ENCODE data around the gene ZNRF1. TPM values are rescaled to one million over a fixed set of nuclear protein-coding genes. Genes with fewer than 3 reads are reported as not detected.
A peak's percentile ranks its signal among the peaks of the same experiment; 100 is the strongest.

Gene ZNRF1
- total RNA-seq, 2 donors from 2014 or later = 44.9 to 46.1 TPM

- Histone ChIP-seq H3K27me3 (ENCODE audit: control insufficient read depth, insufficient read depth, low read length, poor library complexity, severe bottlenecking) (no peaks in the 10 kb centered on the region), H3K4me3 (ENCODE audit: low read length) (no peak overlapping the region), H3K4me1 (ENCODE audit: control insufficient read depth, insufficient read depth, low read length) (no peaks in the 10 kb centered on the region), H3K27ac (ENCODE audit: low read depth, low read length) (no peak overlapping the region), H3K36me3 (ENCODE audit: control insufficient read depth, insufficient read depth, low read length) (peaks cover 3% of the 10 kb centered on the region), H3K9me3 (ENCODE audit: control insufficient read depth, low read length) (peaks cover 6% of the 10 kb centered on the region), H3K9ac (ENCODE audit: extremely low read depth, low read length, poor library complexity, severe bottlenecking) (no peak overlapping the region)
- no peaks in the 10 kb centered on the region for H3K27me3 Mint-ChIP-seq (ENCODE audit: insufficient read depth)
- peaks cover 9% of the 10 kb centered on the region for H3K4me1 Mint-ChIP-seq
- no peak overlapping the region for H3K4me3 Mint-ChIP-seq
- no peak for TF ChIP-seq CTCF (conservative IDR thresholded peaks at IDR 0.05)
- 83 to 89% methylated on average over 1 to 2 of the region's 2 CpGs for WGBS, 2 experiments (ENCODE audit: insufficient coverage in 1 of 2, insufficient read length in 1 of 2)
- H3K9me3 Mint-ChIP-seq = peaks cover under 1% of the 10 kb centered on the region
- no peak overlapping the region for H3K27ac Mint-ChIP-seq
- H3K36me3 Mint-ChIP-seq (ENCODE audit: low read depth) = peaks cover under 1% of the 10 kb centered on the region
- no peak for DNase-seq
Measured at GRCh38 chr16:75043175-75043895, 44.5 kb downstream of the ZNRF1 start.

- 100% methylated on average over 3 of the region's 3 CpGs; no CpG with 5 or more reads in 1 of the 2 experiments for WGBS, 2 experiments (ENCODE audit: insufficient coverage in 1 of 2, insufficient read length in 1 of 2)
- no peak for DNase-seq
- H3K36me3 ChIP-seq (ENCODE audit: control insufficient read depth, insufficient read depth, low read length) = no peaks in the 10 kb centered on the region
Measured at GRCh38 chr16:75044800-75045361, 46.1 kb downstream of the ZNRF1 start.

GRCh38 chr16:75045424-75045823 is 46.6 kb downstream of the ZNRF1 start:
- Mint-ChIP-seq H3K36me3 (ENCODE audit: low read depth) (peaks cover 9% of the 10 kb centered on the region), H3K9me3 (peaks cover 6% of the 10 kb centered on the region), H3K4me1 (peaks cover 9% of the 10 kb centered on the region), H3K27ac (no peak overlapping the region), H3K4me3 (no peak overlapping the region), H3K27me3 (ENCODE audit: insufficient read depth) (no peaks in the 10 kb centered on the region)
- no peak for DNase-seq
- TF ChIP-seq CTCF (conservative IDR thresholded peaks at IDR 0.05) = no peak
- WGBS, 2 experiments (ENCODE audit: insufficient coverage in 1 of 2, insufficient read length in 1 of 2) = 95 to 100% methylated on average over 3 of the region's 3 CpGs
- Histone ChIP-seq H3K4me3 (ENCODE audit: low read length) (no peak overlapping the region), H3K27me3 (ENCODE audit: control insufficient read depth, insufficient read depth, low read length, poor library complexity, severe bottlenecking) (no peaks in the 10 kb centered on the region), H3K9ac (ENCODE audit: extremely low read depth, low read length, poor library complexity, severe bottlenecking) (no peak overlapping the region), H3K4me1 (ENCODE audit: control insufficient read depth, insufficient read depth, low read length) (no peaks in the 10 kb centered on the region), H3K9me3 (ENCODE audit: control insufficient read depth, low read length) (no peaks in the 10 kb centered on the region), H3K36me3 (ENCODE audit: control insufficient read depth, insufficient read depth, low read length) (no peaks in the 10 kb centered on the region), H3K27ac (ENCODE audit: low read depth, low read length) (no peak overlapping the region)

More at GRCh38 chr16:75044800-75045361, 46.1 kb downstream of the ZNRF1 start:
- no peak overlapping the region for H3K4me3 Mint-ChIP-seq
- H3K27ac Mint-ChIP-seq = peak overlapping the region; percentile 17
- H3K36me3 Mint-ChIP-seq (ENCODE audit: low read depth) = peaks cover 7% of the 10 kb centered on the region
- no peak overlapping the region for H3K27ac ChIP-seq (ENCODE audit: low read depth, low read length)
- no peak for TF ChIP-seq CTCF (conservative IDR thresholded peaks at IDR 0.05)
- H3K4me3 ChIP-seq (ENCODE audit: low read length) = no peak overlapping the region
- H3K9me3 Mint-ChIP-seq = peaks cover 6% of the 10 kb centered on the region
- no peaks in the 10 kb centered on the region for H3K9me3 ChIP-seq (ENCODE audit: control insufficient read depth, low read length)
- no peak overlapping the region for H3K9ac ChIP-seq (ENCODE audit: extremely low read depth, low read length, poor library complexity, severe bottlenecking)
- no peaks in the 10 kb centered on the region for H3K27me3 Mint-ChIP-seq (ENCODE audit: insufficient read depth)
- H3K27me3 ChIP-seq (ENCODE audit: control insufficient read depth, insufficient read depth, low read length, poor library complexity, severe bottlenecking) = no peaks in the 10 kb centered on the region
- H3K4me1 Mint-ChIP-seq = peaks cover 9% of the 10 kb centered on the region
- no peaks in the 10 kb centered on the region for H3K4me1 ChIP-seq (ENCODE audit: control insufficient read depth, insufficient read depth, low read length)

All from endodermal cell (in vitro differentiated cells).